Frontal cortex (tissue), 4 donors: ENCODE data around the gene PPP5C. TPM values are rescaled to one million over a fixed set of nuclear protein-coding genes. Genes with fewer than 3 reads are reported as not detected.
"Not testable (repeated sequence)": the region's sequence is repeated elsewhere in the genome, so short reads cannot be mapped to it uniquely, and the experiment has no call there.

Source experiments
- DNase-seq, 2 donors: peaks; one replicate each; pipeline ENCODE4 v3.0.0; 2012; ENCODE audit warnings: low spot score in 2 of 2
- FAIRE-seq: peaks from 2 replicates; lab custom pipeline; 2012; peaks lifted over from hg19 to GRCh38; lab: Jason Lieb, UNC
- total RNA-seq: library from RNA; depleted of rRNA; stranded (reverse); fragments of >200 nt; gene quantifications from one replicate; pipeline ENCODE4 v1.2.3, GENCODE V29; 2014
- donor health status: control.
- donor health status: control.
- donor health status: control.

The PPP5C gene, protein sequence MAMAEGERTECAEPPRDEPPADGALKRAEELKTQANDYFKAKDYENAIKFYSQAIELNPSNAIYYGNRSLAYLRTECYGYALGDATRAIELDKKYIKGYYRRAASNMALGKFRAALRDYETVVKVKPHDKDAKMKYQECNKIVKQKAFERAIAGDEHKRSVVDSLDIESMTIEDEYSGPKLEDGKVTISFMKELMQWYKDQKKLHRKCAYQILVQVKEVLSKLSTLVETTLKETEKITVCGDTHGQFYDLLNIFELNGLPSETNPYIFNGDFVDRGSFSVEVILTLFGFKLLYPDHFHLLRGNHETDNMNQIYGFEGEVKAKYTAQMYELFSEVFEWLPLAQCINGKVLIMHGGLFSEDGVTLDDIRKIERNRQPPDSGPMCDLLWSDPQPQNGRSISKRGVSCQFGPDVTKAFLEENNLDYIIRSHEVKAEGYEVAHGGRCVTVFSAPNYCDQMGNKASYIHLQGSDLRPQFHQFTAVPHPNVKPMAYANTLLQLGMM
- total RNA-seq, result 67.3 TPM

DNA sequence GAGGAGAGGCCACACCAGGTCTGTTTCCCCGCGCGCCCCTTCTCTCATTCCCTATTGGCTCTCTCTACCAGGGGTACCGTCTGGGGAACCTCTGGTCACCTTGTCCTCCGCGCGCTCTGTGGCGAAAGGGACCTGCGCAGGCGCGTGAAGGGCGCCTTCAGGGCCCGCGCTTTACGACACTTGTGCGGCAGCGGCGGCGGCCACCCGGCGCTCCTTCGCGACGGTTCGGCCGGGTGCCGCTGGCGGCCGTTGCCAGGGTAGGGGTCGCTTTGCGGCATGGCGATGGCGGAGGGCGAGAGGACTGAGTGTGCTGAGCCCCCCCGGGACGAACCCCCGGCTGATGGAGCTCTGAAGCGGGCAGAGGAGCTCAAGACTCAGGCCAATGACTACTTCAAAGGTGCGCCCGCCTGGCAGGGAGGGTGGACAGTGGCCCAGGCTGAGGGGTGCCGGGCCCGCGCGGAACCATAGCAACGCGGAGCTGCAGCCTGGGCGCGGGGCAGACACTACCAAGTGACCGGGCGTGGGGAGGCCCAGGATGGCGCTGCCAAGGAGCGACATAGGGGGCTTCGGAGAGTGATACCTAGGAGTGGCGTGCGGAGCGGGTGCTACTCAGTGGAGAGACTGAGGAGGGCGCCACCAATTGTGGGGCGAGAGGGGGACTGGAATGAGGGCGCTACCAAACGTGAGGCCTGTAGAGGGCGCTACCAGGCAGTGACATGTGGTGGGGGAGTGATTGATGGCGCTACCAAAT, at the start of gene PPP5C:
Gene PPP5C (plus strand): TSS at position 267 of the 751 bp plus-strand sequence. CDS start 10 bp downstream, at position 277.
- no peak for FAIRE-seq
- peak; percentile 89 to 95 for DNase-seq

DNA sequence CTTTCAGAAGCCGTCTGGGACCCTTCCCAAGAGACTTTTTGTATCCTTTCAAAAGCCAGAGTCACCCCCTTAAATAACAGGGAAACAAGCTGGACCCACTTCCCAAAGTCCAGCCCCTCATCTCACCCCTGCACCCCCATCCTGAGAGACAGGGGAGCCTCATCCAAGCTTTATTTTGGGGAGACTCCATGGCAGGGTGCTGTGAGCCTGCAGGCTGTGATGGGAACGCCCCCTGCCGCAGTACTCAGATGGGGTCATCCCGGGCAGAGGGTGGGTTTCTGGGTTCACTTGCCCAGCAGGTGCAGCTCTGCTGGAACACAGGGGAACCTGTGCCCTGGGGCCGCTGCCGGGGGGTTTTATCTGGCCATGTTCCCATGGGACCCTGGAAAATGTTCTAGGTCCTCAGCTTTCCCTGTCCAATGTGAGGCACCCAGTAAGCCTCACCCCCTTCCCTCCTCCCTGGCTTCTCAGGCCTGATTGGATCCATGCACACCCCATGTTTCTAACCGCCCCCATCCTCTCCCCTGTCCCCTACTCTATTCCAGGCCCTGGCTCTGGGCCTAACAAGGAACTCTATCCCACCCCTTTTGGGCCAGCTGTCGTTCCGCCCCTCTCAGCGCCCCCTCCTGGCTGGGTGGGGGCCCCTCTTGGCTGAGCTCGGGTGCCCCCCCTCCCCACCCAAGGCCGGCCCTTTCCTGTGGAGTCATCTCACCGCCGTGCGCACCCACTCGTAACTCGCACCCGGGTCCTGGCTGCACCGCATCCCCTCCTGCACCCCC, 49.0 kb upstream of the PPP5C start:
- no peak for FAIRE-seq
- DNase-seq, result peak; percentile 58 to 65

DNA sequence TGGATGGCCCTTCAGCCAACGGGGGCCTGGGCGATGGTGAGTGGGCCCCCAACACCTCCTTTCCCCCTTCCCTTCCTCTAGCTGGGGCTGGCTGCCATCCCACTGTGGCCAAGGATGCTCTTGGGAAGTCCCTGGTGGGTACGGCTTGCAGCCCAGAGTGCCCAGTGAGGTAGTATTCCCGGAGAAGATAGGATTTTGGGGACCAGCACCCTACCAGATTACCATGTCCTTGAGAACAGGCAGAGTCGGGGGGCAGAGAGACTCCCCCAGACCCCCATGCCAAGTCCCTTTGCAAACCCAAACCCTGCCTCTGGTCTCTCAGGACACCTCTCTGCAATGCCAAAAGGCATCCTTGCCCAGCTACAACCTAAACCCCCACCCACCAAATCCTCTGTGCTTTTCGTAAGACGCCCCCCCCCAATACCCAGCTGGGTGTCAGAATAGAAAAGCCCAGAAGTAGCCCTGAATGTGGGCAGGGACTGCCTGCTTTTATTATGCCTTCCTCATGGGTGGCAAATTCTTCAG, 48.3 kb upstream of the PPP5C start:
- no peak for DNase-seq
- no peak for FAIRE-seq

DNA sequence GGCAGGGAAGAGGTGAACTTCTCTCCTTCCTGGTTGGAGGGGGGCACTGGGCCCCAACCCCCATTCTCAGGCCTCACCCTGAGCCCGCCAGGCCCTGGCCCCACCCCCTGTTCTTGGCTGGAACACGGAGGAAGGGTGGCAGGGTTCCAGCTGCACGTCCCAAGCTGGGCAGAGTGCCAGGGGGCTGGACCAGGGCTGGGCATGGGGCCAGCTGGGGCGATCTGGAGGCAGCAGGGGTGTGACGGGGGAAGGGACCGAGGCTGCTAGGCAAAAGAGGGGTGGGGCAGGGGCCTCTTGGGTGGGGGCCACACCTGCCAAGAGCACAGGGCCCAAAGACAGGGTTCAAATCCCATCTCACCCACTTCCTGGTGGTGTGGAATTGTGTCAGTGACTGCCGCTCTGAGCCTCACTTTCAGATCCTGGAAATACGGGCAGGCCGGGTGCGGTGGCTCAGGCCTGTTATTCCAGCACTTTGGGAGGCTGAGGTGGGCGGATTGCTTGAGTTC, 47.8 kb upstream of the PPP5C start:
- DNase-seq, result peak; percentile 92 to 93
- FAIRE-seq, result peak; percentile 26

DNA sequence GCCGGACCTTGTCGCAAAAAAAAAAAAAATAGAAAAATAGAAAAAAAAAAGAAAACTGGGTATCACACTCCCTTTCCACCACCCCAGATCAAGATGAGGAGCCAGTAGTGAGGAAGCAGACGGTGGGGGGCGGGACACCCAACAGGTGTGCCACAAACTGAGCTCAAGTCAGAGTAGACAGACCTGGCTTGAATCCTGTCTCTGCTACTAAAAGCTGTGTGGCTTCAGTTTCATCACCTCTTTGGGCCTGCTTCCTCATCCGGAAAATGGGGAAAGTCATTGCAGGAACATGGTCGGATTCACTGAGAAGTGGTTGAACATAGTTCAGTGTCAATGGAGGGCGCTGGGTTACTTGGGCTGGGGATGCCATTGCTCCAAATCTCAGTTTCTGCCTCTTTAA, 47.2 kb upstream of the PPP5C start:
- no peak for DNase-seq
- FAIRE-seq, result no peak

DNA sequence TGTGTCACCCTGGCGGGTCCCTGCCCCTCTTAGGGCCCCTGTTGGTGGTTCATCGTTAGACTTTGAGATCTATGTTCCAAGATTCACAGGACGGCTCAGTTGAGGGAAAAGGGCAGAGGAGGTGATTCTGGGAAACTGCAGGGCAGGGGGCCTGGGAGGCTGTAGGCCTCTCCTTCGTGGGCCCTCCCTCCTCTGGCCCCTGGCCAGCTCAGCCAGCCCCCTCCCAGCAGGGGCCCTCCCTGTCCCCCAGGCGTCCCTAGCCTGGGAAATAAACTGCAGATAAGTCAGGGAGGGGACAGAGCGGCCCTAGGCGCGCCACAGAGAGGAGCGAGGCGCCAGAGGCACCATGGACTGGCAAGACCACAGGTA, 43.6 kb upstream of the PPP5C start:
- DNase-seq (no peak), FAIRE-seq (no peak)

DNA sequence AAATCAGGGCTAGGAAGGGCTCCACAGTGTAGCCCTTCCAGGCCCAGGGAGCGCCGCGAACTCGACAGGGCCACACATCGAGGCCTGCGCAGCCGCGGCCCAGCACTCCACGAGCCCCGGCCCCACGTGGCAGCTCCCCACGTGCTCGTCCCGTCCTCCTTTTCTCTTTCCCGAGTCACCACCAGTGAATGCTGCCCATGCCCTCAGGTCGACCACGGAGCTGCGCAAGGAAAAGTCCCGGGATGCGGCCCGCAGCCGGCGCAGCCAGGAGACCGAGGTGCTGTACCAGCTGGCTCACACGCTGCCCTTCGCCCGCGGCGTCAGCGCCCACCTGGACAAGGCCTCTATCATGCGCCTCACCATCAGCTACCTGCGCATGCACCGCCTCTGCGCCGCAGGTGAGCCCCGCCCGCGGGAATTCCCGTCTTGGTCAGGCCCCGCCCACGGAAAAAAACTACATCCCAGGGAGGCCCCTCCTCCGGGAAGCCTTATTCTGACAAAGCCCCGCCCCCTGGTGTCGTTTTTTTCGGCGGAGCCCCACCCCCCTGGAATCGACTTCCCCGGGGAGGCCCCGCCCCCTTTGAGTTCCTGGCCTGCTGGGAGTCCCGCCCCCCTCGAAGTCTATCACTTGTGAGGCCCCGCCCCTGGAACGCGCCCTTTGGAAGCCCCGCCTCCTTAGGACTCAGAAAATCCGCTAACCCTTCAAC, 43.0 kb upstream of the PPP5C start:
- no peak for FAIRE-seq
- DNase-seq, result peak in 1 of 2 donors; percentile 55

DNA sequence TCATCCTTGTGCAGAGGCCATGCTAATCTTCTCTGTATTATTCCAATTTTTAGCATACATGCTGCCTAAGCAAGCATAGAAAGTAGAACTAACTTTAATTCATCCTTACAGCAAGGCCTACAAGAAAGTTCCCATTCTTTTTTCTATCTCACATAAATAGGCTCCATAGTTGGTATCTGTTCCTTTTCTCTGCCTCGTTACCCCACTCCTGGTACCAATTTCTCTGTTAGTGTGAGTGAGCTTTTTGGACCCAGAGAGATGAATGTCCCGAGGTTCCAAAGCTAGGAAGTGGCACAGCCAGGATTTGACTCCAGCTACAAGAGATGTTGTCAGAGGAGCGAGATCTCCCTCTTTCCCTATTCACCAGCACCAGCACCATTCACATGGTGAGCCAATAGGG, 40.4 kb upstream of the PPP5C start:
- FAIRE-seq, result no peak

DNA sequence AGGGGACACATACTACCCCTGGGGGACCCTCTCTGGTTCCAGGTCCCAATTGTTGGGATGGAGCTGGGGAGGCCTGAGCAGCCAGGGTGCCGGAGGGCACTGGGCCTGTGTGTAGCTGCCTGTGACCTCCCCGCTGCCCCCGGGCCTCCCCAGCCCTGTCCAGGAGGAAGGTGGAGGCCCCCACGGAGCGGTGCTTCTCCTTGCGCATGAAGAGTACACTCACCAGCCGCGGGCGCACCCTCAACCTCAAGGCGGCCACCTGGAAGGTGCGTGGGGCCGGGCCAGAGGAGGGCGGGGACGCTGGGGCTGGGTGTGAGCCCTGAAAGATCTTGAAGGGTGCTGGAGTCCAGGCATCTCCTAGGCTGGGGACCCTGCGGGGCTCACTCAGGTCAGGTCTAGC, 38.4 kb upstream of the PPP5C start:
- FAIRE-seq (no peak), DNase-seq (no peak)

More for the DNA sequence above, 40.4 kb upstream of the PPP5C start:
- no peak for DNase-seq

DNA sequence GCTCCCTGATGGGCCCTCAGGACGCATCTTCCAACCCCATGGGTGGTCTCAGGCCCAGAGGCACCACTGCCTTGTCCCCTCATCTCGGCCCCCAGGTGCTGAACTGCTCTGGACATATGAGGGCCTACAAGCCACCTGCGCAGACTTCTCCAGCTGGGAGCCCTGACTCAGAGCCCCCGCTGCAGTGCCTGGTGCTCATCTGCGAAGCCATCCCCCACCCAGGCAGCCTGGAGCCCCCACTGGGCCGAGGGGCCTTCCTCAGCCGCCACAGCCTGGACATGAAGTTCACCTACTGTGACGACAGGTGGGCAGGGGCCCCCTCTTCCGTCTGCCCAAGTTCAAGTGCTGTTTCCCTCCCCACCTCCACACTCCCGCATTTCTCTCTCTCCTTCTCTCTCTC, 37.8 kb upstream of the PPP5C start:
- FAIRE-seq (no peak), DNase-seq (no peak)

DNA sequence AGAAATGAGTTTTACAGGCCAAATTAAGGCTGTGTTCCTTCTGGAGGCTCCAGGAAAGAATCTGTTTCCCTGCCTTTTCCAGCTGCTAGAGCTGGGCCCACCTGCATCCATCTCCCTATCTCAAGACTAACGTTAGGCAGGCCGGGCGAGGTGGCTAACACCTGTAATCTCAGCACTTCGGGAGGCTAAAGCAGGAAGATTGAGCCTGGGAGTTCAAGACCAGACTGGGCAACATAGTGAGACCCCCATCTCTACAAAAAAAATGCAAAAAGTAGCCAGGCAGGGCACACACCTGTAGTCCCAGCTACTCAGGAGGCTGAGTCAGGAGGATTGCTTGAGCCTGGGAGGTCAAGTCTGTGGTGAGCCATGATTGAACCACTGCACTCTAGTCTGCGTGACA, 35.4 kb upstream of the PPP5C start:
- FAIRE-seq, result no peak
- no peak for DNase-seq

DNA sequence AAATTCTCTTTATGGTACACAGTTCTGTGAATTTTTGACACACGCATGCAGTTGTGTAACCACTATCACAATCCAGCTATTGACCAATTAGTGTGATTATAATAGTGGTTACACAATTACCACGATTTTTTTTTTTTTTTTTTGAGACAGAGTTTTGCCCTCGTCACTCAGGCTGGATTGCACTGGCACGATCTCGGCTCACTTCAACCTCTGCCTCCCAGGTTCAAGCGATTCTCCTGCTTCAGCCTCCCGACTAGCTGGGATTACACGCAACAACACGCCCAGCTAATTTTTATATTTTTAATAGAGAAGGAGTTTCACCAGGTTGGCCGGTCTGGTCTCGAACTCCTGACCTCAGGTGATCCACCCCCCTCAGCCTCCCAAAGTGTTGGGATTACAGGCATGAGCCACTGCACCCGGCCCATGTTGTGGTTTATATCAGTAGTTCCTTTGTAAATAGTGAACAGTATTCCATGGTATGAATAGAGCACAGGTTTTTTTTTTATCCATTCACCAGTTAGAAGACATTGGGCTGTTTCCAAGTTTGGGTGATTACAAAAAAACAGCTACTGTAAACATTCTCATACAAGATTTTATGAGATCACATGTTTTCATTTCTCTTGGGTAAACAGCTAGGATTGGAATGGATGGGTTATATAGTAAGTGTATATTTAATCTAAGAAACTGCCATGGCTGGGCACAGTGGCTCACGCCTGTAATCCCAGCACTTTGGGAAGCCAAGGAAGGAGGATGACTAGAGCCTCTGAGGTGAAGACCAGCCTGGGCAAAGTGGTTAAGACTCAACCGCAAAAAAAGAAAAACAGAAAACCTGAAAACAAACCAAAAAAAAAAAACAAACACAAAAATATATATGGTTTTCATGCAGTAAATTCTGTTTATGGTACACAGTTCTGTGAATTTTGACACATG, 33.1 kb upstream of the PPP5C start:
- not testable (repeated sequence) for DNase-seq, FAIRE-seq

DNA sequence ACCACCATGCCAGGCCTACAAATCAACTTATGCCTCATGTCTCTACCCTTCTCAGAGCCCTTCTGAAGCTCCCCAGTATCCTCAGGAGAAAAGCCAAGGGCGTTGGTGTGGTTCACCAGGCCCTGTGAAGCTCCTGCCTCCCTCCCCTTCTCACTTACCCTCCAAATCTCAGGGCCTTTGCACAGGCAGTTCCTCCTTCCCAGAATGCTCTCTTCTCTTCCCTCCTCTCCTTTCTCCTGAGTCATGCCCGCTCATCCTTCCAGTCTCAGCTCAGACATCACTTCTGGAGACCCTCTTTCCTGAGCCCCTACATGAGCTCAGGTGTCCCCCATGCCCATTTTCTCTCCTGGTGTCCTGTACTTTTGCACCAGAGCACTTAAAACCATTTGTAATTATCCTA, 29.5 kb upstream of the PPP5C start:
- FAIRE-seq, result no peak

DNA sequence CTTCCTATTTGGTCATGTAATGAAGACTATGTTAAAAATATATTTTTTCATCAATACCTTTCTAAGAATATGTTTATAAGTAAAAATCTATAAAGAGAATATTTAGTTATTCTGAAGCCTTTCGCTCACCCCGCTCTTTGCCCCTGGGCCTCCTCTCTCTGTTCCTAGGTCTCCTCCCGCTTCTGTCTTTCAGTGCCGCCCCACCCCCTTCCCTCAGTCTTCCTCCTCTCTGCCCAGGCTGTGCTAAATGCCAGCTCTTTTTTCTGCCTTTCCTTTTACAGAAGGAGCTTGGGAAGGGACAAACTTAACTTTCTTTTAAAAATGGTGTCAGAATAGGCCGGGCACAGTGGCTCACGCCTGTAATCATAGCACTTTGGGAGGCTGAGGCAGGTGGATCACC, 27.3 kb upstream of the PPP5C start:
- DNase-seq, result no peak
- no peak for FAIRE-seq

More for the DNA sequence above, 29.5 kb upstream of the PPP5C start:
- no peak for DNase-seq

DNA sequence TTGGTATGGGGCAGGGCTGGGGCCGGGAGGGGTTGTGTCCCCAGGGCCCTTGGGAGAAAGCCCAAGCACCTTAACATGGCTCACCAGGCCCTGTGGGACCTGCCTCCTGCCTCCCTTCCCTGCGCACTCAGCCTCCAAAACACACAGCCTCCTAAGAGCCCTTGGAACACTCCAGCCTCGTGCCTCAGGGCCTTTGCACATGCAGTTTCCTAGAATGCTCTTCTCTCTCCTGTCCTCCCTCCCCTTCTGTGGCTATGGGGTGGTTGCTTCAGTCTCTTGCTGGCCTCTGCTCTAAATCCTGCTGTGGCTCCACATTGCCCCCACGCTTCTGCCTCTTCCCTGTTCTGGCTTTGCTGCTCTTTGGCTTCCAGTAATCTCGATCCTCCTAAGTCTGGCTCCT, 26.3 kb upstream of the PPP5C start:
- FAIRE-seq (no peak), DNase-seq (no peak)

DNA sequence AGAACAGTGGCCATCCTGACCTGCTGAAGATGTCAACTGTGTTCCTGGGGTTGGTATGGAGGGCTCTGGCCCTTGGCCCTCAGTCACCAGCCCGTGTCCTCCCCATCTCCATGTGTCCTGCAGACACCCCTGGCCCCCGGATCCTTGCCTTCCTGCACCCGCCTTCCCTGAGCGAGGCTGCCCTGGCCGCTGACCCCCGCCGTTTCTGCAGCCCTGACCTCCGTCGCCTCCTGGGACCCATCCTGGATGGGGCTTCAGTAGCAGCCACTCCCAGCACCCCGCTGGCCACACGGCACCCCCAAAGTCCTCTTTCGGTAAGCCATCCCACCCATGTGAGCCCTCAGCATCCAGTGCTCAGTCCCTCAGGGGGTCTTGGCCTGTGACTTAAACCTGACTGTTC, 25.2 kb upstream of the PPP5C start:
- FAIRE-seq, result no peak
- DNase-seq, result no peak

DNA sequence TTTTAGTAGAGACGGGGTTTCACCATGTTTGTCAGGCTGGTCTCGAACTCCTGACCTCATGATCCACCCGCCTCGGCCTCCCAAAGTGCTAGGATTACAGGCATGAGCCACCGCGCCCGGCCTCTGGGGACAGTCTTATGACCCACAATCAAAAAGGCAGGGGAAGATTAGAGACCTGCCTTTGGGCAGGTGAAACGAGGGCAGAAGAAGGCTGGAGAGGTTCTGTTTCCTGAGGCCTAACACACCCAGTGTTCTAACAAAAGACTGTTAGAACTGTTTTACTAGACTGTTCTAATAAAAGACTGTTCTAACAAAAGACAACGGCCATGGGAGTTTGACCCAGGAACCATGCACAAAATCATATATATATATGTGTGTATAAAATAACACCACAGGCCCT, 23.7 kb upstream of the PPP5C start:
- DNase-seq, FAIRE-seq: not testable (repeated sequence)

DNA sequence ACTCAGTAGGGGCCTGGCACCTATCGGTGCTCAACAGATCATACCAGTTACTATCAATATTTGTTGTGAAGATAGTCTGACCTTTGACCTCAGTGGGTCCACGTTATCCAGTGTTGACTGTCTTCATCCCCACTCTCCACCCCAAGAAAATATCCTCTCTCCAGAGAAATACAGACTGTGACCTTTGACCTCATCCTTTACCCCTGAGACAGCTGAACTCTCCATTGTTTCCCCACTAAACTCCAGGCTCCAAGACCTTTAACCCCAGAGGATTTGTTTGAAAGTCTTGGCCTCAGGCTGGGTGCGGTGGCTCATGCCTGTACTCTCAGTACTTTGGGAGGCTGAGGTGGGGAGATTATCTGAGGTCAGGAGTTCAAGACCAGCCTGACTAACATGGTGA, 22.6 kb upstream of the PPP5C start:
- no peak for FAIRE-seq
- DNase-seq, result no peak
